TTC549 (cell line): ENCODE measurements around the gene HES6.
"Not testable (repeated sequence)": the region's sequence is repeated elsewhere in the genome, so short reads cannot be mapped to it uniquely, and the experiment has no call there.

Source experiments
- FAIRE-seq: peaks from 2 replicates; lab custom pipeline; 2012; peaks lifted over from hg19 to GRCh38; lab: Jason Lieb, UNC

The HES6 gene

DNA sequence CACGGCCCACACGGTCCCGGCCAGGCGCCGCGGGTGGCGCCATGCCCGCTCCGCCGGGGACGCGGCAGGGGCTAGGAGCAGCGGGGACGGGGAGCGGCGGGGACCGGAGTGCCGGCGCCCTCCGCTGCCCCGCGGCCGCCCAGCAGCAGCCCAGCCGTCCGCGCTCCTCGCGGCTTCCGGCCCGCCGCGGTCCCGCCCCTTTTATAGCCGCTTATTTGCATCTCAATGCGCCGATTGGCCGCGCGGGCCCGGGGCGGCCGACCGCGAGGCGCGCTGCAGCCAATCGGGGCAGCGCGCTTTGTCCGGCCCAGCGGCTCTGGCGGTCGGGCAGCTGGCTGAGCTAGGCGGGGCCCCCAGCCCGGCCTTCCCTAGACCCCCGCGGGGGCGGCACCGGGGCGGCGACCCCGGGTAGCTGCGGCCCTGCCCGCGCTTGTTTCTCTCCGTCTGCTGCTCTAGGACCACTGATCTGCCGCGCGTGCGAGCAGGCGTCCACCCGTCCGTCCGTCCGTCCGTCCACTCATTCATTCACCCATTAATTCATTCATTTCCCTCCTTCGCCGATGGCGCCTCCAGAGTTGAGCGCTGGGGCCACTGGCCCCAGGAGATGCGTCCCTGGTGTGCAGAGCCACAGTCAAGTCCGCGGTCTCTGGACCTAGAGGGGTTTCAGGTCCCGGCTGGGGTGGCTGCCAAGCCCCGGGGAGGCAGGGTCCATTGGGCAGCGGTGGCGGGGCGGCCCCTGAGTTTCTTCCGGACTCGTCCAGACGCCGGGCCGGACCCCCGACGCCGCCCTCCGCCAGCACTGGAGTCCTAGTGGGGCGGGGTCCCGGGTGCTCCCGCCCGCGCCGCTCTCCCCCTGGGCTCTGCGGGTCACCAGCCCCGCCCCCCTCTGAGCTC is at the start of gene HES6:
HES6 (minus strand) TSS at position 176 of the 894 bp plus-strand sequence; CDS start at position 43, 133 bp downstream.
- FAIRE-seq = no peak

GRCh38 chr2:238289574-238289973 is 49.7 kb upstream of the HES6 start:
- no peak for FAIRE-seq

DNA sequence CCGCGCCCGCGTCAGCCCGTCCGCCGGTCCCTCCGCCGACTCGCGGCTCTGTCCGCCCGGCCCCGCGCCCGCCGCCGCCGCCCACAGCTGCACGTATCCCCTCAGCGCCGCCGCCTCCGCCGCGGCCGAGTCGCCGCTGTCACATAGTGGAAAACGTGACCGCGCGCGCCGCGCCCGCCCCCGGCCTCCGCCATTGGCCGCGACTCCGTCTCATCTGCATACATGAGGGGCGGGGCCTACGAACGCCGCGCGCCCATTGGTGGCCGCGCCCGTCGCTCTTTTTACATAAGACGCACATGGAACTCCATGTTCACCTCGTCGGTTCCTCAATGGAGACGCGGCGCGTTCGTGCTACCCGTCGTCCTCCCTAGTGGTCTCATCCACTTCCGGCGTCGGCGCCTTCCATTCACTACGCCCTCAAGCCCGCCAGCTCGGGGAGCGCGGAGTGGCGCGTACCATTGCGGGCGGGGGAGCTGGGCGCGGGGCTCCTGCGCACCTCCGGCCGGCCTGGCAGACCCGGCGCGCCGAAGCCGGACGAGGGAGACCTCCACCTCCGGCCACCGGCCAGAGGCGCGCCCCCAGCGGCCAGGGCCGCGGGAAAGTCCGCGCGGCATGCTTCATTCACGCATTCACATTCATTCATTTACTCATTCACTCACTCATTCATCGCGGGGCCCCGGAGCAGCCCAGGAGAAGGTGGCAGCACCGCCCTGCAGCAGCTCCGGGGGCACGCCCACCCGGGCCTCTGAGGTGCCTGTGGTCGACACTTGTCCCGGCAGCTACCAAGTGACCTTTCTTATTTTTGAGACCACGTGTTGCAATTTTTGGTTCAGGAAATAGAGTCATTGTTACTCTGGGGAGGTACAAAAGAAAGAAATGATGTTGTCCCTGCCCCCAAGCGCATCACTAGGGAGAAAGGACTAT is 49.1 kb upstream of the HES6 start:
- peak; percentile 53 for FAIRE-seq

DNA sequence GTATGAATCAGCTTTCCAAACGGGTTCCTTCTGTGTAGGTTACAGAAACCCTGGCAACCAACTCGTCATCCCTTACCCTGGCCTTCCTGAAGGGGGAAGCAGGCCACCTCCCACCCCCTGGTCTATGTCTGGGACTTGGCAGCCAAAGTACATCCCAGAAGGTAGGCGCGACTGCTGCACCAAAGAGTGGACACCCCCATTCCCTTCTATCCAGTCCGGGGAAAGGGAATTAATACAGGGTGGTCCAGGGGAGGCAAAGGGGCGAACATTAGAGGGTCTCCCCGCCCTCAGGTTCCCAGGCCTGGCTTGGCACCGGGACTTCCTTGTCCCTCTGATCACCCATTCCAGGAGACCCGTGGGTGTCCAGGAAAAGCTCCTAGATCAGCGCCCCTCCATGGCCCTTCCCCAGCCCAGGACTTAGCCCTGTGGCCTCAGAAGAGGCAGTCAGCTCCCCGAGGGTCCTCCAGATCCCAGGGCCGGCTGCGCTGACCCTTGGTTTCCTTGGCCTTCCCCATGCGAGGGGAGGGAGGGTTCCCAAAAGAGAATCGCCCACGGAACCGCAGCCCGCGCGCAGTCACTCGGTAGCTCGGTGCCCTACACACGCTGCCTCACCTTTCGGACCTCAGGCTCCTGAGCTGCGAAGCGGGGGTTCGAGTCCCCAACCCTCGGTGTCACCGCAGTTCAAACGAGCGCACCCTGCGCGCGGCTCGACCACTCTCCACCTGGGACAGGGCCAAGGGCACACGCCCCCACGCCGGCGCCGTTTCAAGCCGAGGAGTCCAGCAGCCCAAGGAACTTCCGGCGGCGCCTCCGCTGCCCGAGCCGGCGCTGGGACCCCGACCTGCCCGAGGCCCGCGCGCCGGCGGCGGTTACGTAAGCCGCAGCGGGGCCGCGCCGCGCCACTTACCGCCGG is 48.2 kb upstream of the HES6 start, which contains the start of gene PER2:
PER2 (minus strand) TSS at position 874 of the 913 bp plus-strand sequence. CDS start 10,674 bp downstream, outside the sequence.
- no peak for FAIRE-seq

GRCh38 chr2:238286987-238287736 is 47.3 kb upstream of the HES6 start:
- FAIRE-seq = no peak

DNA sequence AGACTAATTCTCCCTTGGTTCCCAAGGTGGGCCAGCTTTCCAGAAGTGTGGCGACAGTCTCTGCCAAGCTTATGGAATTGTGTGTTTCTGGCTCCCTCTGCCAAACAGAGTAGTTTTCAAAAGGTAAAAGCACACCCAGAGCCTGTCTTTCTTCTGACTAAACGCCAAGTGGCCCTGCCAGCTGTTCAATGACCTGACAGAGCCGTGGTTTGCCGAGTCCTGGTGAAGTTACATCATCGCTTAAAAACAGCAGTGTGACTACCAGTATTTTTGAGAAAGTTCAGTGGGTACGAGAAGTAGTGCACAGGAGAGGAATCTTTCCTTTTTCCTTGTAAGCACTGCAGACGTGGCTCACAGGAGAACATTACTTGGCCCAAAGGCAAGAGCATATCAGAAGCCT is 46.7 kb upstream of the HES6 start:
- FAIRE-seq = no peak

- FAIRE-seq = no peak
Measured at GRCh38 chr2:238286095-238286494, 46.3 kb upstream of the HES6 start.

DNA sequence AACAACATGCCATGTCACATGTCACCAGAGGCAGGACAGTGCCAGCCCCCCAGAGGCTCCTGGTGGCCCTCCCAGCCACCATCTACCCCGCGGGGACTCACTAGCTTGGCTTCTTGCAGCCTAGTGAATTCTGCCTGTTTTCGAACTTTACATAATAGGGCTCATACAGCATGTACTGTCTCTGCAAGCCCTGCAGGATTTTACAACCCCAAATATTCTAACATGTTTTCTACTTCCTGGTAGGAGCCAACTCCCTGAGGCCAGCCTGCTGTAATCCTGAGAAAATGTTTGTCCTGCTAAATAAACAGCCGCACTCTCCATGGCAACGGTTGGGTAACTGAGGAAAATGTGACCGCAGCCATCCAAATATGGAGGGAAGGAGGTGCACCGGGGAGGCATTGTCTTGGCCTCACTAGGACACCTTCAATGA is 45.8 kb upstream of the HES6 start:
- no peak for FAIRE-seq

DNA sequence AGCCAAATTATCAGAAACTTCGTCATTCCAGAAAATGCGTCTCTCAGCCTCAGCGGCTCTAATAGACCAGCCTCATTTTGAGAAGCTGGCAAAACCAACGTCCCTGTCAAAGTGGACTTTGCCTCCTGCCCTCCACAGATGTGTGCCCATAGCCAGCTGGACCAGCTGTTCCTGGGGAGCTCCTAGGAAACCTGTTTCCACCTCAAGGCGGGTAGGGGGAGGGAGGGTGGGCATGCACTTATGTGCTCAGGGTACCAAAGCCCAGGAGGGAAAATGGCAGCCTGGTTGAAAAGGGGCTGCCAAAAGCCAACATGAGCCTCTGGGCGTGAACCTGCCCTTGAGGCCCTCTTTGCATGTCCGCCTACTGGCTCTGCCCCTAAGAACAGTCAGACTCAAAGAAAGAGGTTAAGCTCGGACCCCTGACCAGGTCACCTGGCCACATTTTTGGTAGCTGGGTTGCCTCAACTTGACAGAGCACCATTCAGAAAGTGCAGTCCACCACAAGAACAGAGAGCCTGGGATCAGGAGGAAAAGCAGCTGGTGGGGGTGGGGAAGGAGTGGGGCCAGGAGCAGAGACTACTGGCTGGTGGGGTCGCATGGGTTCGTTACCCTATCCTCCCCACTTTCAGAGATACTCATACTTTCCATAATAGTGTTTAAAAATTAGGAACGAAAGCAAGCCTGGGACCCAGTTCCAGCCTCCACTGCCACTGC is 45.1 kb upstream of the HES6 start:
- FAIRE-seq = no peak

DNA sequence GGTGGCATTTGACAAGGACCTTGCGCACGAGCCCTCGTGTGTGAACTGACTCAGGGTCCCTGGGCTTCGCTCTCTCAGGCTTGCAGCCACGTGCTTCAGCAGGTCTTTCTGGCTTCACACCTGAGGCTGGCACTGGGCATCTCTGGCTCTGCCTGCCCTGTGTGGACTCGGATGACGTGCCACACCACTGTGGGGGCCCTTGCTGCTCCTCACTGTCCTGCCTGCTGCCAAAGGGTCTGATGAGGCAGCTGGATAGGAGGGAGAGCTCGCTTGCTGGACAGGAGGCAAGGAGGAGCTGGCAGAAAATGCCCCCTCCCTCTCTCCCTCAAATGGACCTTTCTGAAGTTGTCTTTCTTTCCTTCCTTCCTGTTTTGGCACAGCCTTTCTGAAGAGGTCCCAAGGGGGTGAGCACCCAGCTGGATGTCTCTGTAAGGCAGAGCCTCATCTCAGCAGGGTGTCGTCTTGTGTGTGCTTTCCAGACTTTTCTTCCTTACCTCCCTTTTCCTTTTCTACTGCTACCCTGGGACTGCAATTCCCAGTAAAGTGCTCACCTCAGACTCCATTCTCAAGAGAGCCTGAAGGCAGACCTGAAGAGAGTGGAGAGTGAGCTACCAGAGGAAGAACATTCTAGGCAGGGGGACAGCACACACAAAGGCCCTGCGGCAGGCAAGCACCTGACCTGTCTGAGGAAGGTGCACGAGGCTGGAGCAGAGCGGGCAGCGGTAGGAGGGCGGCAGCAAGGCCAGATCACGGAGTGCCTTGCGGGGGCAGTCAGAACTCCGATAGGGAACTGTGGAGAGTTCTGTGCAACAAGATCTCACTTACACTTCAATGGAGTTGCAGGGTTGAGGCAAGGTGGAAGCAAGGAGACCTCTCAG is 43.3 kb upstream of the HES6 start:
- no peak for FAIRE-seq

DNA sequence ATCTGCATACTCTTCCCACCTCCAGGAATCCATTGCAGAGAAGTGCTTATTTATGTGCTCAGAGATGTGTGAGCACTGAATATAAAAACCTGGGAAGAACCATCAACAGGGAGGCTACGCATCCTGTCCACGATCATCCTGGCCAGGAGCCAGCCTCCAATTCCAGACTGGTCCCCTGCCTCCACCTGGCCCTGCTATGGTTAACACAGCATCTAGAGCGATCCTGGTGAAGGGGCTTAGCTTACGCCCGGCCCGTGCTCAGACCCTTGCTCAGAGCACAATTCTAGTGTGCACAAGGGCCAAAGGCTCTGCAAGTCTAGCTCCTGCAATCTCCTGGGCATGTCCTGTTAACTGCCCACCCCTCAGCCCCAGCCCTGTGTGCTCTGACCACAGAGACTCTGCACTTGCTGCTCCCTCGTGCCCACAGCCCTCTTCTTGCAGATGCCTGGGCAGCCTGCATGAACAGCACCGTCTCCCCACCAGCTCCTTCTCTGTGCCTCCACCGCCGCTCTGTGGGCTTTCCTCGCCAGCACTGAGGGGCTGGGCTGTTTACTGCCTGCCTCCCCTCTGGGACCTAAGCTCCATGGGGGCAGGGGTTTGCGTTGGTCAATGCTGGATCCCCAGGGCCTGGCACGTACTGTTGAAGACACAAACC is 42.1 kb upstream of the HES6 start:
- FAIRE-seq = no peak

DNA sequence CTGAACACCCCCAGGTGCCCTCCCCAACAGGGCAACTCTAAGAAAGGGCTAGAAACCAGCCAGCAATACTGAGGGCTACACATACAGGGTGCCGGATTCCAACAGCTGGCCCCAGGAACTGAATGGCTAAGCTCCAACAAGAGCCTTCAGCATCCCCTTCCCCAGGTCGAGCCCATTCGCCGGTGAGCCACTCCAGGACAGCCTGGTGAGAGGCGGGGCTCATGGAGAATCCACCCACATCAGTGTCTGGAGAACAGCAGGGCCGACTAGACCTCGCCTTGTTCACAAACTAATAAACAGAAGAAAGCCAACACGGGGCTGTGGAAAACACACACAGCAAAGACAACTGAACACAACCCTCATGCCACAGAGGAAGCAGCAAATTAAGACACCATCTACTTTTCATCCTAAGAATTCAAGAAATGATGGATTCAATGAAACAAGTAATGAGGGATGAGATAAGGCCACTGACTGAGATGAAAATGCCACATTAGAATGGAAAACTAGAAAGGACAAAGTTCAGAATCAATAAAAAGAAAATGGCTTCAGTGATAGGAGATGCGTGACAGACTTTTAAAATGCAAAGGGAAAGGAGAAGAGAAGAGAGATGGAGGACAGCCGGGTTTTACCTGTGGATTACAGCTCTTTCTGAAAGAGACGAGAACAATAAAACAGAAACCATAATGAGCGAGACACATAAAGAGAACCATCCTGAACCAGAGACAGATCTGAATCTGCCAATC is 40.4 kb upstream of the HES6 start:
- FAIRE-seq = no peak

GRCh38 chr2:238279324-238279682 is 39.5 kb upstream of the HES6 start:
- no peak for FAIRE-seq

GRCh38 chr2:238278626-238279323 is 38.9 kb upstream of the HES6 start:
- FAIRE-seq = no peak

- no peak for FAIRE-seq
Measured at GRCh38 chr2:238277695-238278094, 37.9 kb upstream of the HES6 start.

DNA sequence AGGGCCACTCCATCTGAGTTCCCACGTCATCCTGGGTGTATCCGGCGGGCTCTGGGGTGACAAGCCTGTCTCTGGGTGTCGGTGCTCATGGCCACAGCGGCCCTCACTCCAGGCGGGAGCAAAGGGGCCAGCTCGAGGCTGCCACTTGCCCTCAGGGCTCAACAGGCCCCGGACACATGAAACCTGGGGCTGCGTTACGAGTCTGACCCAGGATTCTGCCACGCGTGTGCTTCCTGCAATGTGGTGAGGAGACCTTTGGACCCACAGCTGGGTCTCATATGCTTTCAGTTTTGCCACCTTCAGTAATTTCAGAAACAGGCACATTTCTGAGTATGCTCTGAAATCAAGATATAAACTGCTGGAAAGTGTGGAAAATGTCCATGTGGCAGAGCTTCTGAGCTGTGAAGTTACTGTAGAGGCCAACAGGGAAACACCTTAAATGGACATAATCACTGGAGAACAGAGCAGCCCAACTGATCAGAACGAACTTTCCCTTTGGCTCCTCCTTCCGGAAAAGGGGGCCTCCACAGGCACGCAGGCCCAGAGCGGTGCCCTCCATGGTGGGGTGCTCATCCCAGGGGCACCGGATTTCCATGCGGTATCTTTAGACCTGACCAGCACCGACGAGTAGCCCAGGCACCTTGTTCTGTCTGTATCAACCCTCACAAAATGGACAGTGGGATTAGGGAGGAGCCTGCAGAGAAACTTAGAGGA is 34.5 kb upstream of the HES6 start:
- FAIRE-seq = no peak

- not testable (repeated sequence) for FAIRE-seq
Measured at GRCh38 chr2:238273433-238273832, 33.6 kb upstream of the HES6 start.
